Cardiac muscle cell (in vitro differentiated cells and primary cell): ENCODE results near the gene DAB1. TPM values are rescaled to one million over a fixed set of nuclear protein-coding genes. Genes with fewer than 3 reads are reported as not detected.
A peak's percentile ranks its signal among the peaks of the same experiment; 100 is the strongest.

Experiments used
- DNase-seq, 2 donors: peaks; one replicate each; pipeline versions ENCODE4 v3.0.0 to v3.0.0-alpha.2; 2010 to 2017; ENCODE audit warnings: low read depth in 1 of 2, low spot score in 1 of 2
- H3K27ac ChIP-seq: fragments of 200-600 bp; sonication (generic); 2 replicates; pipeline ENCODE4 v1.5.1; 2016
- H3K27me3 ChIP-seq: fragments of 200-600 bp; sonication (generic); 2 replicates; pipeline ENCODE4 v1.6.0; 2016; ENCODE audit warnings: control low read depth
- H3K36me3 ChIP-seq: fragments of 200-600 bp; sonication (generic); 2 replicates; pipeline ENCODE4 v1.5.1; 2016; ENCODE audit warnings: control low read depth
- H3K4me1 ChIP-seq: fragments of 200-600 bp; sonication (generic); 2 replicates; pipeline ENCODE4 v1.8.1; 2017; ENCODE audit warnings: low read depth, mild to moderate bottlenecking, mixed run types
- H3K4me3 ChIP-seq: fragments of 200-600 bp; sonication (generic); 2 replicates; pipeline ENCODE4 v1.5.1; 2016; ENCODE audit warnings: mild to moderate bottlenecking
- H3K9me3 ChIP-seq: fragments of 200-600 bp; sonication (generic); 2 replicates; pipeline ENCODE4 v1.5.1; 2017; ENCODE audit warnings: low read depth, mild to moderate bottlenecking, control low read depth
- polyA plus RNA-seq: library from polyadenylated mRNA; unstranded; fragments of >200 nt; fragmentation: Nextera tagmentation; extraction: Ambion mirVana; gene quantifications from 2 replicates; pipeline ENCODE4 v1.2.1, GENCODE V29; 2016
- total RNA-seq: library from RNA; depleted of rRNA; stranded (reverse); fragments of >200 nt; gene quantifications from 2 replicates; pipeline ENCODE4 v1.2.3, GENCODE V29; 2016
- TF ChIP-seq, protein P1 (sequence below): IDR thresholded peaks from 2 replicates; pipeline ENCODE4 v1.5.1; 2012; ENCODE audit warnings: low read depth, mild to moderate bottlenecking, low read length

DAB1 gene
- total and polyA plus RNA-seq, 2 experiments from 2014 or later = 24.1 to 26.6 TPM

DNA sequence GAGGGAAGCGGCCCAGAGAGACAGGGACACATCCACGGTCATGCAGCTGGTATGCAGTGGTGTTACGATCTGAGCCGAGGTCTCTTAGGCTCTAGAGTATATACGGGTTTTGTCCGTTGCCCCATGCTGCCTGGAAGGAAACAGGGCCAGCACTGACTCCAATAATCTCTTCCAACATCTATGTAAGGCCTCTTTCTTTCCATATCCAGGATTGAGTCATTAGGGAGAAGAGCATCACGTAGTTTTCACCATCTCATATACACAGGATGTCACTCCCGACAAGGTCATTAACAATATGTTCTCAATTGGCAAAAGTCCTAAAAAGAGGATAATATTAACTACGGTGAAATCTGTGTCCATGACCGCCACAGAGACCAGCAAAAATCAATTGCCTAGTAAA, 462.4 kb downstream of the DAB1 start:
- H3K4me3 ChIP-seq = no peak overlapping the region
- H3K27me3 ChIP-seq = no peaks in the 10 kb centered on the region
- H3K9me3 ChIP-seq = no peaks in the 10 kb centered on the region
- H3K36me3 ChIP-seq = no peaks in the 10 kb centered on the region
- TF ChIP-seq, protein P1, sequence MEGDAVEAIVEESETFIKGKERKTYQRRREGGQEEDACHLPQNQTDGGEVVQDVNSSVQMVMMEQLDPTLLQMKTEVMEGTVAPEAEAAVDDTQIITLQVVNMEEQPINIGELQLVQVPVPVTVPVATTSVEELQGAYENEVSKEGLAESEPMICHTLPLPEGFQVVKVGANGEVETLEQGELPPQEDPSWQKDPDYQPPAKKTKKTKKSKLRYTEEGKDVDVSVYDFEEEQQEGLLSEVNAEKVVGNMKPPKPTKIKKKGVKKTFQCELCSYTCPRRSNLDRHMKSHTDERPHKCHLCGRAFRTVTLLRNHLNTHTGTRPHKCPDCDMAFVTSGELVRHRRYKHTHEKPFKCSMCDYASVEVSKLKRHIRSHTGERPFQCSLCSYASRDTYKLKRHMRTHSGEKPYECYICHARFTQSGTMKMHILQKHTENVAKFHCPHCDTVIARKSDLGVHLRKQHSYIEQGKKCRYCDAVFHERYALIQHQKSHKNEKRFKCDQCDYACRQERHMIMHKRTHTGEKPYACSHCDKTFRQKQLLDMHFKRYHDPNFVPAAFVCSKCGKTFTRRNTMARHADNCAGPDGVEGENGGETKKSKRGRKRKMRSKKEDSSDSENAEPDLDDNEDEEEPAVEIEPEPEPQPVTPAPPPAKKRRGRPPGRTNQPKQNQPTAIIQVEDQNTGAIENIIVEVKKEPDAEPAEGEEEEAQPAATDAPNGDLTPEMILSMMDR = no peak
- H3K27ac ChIP-seq = no peak overlapping the region
- peaks cover 35% of the 10 kb centered on the region for H3K4me1 ChIP-seq
- DNase-seq = no peak

DNA sequence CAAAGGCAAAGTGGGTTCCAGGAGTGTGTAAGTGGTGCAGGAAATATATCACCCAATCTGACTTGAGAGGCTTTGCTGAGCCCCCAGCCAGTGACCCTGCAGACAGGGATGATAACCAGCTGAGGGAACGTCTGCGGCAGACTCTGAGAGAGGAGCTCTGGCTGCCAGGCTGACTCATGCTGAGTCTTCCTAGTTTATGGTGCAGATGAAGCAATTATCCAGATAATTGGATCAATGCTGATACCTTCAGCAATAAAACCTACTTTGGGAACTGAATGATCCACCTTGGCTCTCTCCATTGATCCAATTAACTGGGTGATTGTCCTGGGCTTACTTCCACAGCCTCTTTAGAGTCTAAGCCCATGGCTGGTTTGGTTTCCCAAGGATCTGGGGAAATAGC, 465.3 kb downstream of the DAB1 start:
- Histone ChIP-seq H3K27ac (peak overlapping the region; percentile 66), H3K36me3 (no peaks in the 10 kb centered on the region), H3K4me1 (peaks cover 19% of the 10 kb centered on the region), H3K4me3 (no peak overlapping the region), H3K27me3 (no peaks in the 10 kb centered on the region), H3K9me3 (no peaks in the 10 kb centered on the region)
- TF ChIP-seq, protein P1 = no peak
- peak; percentile 49 to 67 for DNase-seq

DNA sequence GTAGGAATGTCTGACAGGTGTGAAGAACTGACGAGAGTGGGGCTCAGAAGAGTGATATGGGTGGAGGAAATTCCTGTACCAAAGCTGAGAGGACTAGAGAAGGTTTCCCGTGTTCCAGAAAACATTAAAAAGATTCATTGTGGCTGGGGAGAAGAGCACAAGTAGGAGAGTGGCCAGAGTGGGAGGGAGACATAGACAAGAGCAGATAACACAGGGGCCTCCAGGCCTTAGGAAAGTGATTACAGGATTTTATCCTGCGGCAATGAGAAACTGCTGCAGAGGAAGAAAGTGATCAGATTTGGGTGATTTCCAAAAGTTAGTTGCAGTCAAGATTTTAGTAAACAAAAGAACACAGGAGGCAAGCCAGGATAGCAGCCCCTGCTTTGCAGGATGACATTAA, 465.9 kb downstream of the DAB1 start:
- Histone ChIP-seq H3K27me3 (no peaks in the 10 kb centered on the region), H3K27ac (peak overlapping the region; percentile 66)

DNA sequence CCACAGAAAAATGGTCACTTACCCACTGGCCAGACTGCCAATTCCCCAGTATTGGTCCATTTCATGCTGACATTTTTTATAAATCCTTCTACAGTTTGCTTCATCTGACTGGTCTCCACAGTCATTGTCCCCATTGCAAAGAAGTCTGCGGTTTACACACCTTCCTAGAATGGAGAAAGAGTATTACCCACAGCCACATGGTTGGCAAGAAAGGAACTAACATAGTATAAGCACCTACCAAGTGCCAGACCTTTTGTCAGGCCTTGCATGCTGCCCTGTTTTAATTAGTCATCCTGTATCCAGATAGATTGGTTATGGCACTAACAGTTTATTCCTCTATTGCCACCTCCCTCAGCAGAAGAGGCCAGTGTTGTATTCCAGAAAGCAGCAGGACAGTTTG, 469.2 kb downstream of the DAB1 start:
- peaks cover 19% of the 10 kb centered on the region for H3K4me1 ChIP-seq
- no peaks in the 10 kb centered on the region for H3K9me3 ChIP-seq
- H3K27me3 ChIP-seq = no peaks in the 10 kb centered on the region
- H3K4me3 ChIP-seq = no peak overlapping the region
- DNase-seq = no peak
- TF ChIP-seq, protein P1 = no peak
- no peak overlapping the region for H3K27ac ChIP-seq
- no peaks in the 10 kb centered on the region for H3K36me3 ChIP-seq

More for the DNA sequence above, 465.9 kb downstream of the DAB1 start:
- no peak for DNase-seq
- Histone ChIP-seq H3K9me3 (no peaks in the 10 kb centered on the region), H3K36me3 (no peaks in the 10 kb centered on the region), H3K4me3 (no peak overlapping the region), H3K4me1 (peaks cover 19% of the 10 kb centered on the region)
- TF ChIP-seq, protein P1 = no peak

DNA sequence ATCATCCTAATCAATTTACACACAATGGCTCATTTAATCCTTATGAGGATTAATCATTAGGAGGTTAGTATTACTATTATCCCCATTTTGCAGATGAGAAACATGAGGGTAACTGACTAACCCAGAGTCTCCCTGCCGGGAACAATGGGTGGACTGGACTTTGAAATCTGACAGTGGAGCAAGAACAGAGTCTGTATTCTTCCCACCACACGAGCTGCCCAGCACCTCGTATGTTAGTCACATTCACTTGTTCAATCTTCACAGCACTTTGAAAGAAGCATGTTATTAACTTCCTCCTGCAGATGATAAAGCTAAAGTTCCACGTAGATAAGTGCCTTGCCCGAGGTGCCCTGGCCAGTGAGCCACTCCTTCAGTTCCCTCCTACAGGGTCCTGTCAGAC, 470.5 kb downstream of the DAB1 start:
- Histone ChIP-seq H3K4me1 (peaks cover 11% of the 10 kb centered on the region), H3K27me3 (no peaks in the 10 kb centered on the region), H3K36me3 (no peaks in the 10 kb centered on the region), H3K9me3 (no peaks in the 10 kb centered on the region), H3K4me3 (no peak overlapping the region), H3K27ac (no peak overlapping the region)
- TF ChIP-seq, protein P1 = no peak
- no peak for DNase-seq

DNA sequence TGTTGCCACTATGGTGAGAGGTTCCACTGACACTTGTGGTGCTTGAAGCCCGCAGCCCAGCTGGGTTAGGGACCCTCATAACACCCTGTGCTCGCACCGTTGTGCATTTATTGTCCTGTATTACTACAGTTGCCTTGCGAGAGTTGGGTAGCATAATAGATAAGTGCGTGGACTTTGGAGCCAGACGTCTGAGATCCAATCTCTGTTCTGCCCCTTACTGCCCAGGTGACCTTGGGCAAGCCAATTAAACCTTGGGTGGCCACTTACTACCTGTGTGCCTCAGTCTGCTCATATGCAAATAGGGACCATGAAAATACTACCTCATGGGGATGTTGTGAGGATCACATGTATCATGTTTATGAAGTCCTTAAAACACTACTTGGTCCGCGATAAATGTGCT, 471.4 kb downstream of the DAB1 start:
- DNase-seq = no peak
- Histone ChIP-seq H3K36me3 (no peaks in the 10 kb centered on the region), H3K4me1 (peaks cover 2% of the 10 kb centered on the region), H3K27ac (no peak overlapping the region), H3K27me3 (no peaks in the 10 kb centered on the region), H3K4me3 (no peak overlapping the region), H3K9me3 (no peaks in the 10 kb centered on the region)
- TF ChIP-seq, protein P1 = no peak
